Mammary epithelial cell (primary cell): ENCODE data around the gene IDH3B.

Source experiments
- EZH2 ChIP-seq: IDR thresholded peaks from 2 replicates; pipeline ENCODE4 v1.6.1; 2012; ENCODE audit warnings: low read length, inconsistent platforms, borderline replicate concordance
- TF ChIP-seq, protein P1 (sequence below), 2 donors: IDR thresholded peaks in 1 of 2; conservative IDR thresholded peaks in 1 of 2; 2 replicates each; pipeline ENCODE4 v1.5.1; 2011 to 2012; ENCODE audit warnings: inconsistent platforms in 2 of 2, low read length in 2 of 2, mild to moderate bottlenecking in 2 of 2, control low read depth in 1 of 2, low read depth in 1 of 2; ENCODE audit not compliant: insufficient read depth in 1 of 2; ENCODE audit errors: extremely low read depth in 1 of 2

DNA sequence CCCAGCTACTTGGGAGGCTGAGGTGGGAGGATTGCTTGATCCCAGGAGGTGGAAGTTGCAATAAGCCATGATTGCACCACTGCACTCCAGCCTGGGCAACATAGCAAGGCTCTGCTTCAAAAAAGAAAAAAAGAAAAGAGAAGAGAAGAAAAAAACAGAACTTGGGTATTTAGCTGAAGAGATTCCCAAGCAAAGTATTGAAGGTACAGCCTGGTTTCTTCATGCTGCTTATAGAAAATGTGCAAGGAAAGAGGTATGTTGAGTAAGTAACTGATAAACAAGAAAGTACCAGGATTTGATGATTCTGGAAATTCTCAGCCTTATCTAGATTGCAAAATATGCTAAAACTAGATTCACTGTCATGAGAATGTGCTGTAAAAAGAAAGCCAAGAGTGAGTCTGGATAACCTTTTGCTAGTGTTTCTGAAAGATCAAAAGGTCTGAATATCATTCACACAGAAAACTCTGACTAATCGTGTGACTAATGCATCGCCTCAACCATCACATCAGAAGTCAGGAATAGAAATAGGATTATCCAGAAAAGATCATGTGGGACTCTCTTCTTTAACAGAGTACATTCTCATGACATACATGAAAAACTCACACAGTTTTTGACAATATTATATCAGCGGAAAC lies 43.9 kb downstream of the IDH3B start:
- TF ChIP-seq, protein P1, sequence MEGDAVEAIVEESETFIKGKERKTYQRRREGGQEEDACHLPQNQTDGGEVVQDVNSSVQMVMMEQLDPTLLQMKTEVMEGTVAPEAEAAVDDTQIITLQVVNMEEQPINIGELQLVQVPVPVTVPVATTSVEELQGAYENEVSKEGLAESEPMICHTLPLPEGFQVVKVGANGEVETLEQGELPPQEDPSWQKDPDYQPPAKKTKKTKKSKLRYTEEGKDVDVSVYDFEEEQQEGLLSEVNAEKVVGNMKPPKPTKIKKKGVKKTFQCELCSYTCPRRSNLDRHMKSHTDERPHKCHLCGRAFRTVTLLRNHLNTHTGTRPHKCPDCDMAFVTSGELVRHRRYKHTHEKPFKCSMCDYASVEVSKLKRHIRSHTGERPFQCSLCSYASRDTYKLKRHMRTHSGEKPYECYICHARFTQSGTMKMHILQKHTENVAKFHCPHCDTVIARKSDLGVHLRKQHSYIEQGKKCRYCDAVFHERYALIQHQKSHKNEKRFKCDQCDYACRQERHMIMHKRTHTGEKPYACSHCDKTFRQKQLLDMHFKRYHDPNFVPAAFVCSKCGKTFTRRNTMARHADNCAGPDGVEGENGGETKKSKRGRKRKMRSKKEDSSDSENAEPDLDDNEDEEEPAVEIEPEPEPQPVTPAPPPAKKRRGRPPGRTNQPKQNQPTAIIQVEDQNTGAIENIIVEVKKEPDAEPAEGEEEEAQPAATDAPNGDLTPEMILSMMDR (conservative IDR thresholded peaks at IDR 0.05 in 1 of 2, IDR thresholded peaks at IDR 0.05 in 1 of 2; ENCODE audit: extremely low read depth in 1 of 2, insufficient read depth in 1 of 2, low read depth in 1 of 2, low read length in 2 of 2) = no peak
- TF ChIP-seq EZH2 = no peak
